K562 (cell line): ENCODE measurements around the gene HTR4. TPM values are rescaled to one million over a fixed set of nuclear protein-coding genes. Genes with fewer than 3 reads are reported as not detected.
"Not testable (repeated sequence)": the region's sequence is repeated elsewhere in the genome, so short reads cannot be mapped to it uniquely, and the experiment has no call there.

Source experiments
- ATAC-seq: fragments of 200-7000 bp; cut with Tn5 transposase; 3 replicates; pipeline ENCODE4 v1.9.1; 2020; ENCODE audit warnings: moderate library complexity
- BruUV-seq: library from RNA; stranded (reverse); fragments of 400-500 nt; replicated peaks from 2 replicates; lab custom pipeline; 2021; lab: Mats Ljungman, UMichigan
- CTCF ChIA-PET: fragments of 300-600 bp; formaldehyde crosslinking; extraction: SDS; loops from one replicate; lab custom pipeline; 2021; ENCODE audit warnings: low intra/inter-chr PET ratio; lab: Yijun Ruan, JAX
- POLR2A ChIA-PET: fragments of 300-600, 350-650 bp; sonication (Branson Sonifier 250); formaldehyde crosslinking; extraction: SDS; loops from one replicate; lab custom pipeline; 2021; ENCODE audit warnings: antibody characterized with exemption, inconsistent platforms; lab: Yijun Ruan, JAX
- DNase-seq, 4 experiments: peaks; one replicate each; pipeline versions ENCODE4 v3.0.0 to v3.0.0-alpha.2; 2011 to 2018; ENCODE audit warnings: low spot score in 3 of 4, mixed read lengths in 3 of 4; ENCODE audit errors: extremely low read depth in 1 of 4
- FAIRE-seq: peaks from 2 replicates; lab custom pipeline; 2011; peaks lifted over from hg19 to GRCh38; lab: Jason Lieb, UNC
- H2AFZ ChIP-seq: 2 replicates; pipeline ENCODE4 v1.6.0; 2011; ENCODE audit warnings: low read depth, low read length, control low read depth, inconsistent platforms
- H3K27ac ChIP-seq: fragments of 200-600 bp; 3 replicates; pipeline ENCODE4 v1.8.0; 2011; ENCODE audit warnings: low read depth, mild to moderate bottlenecking, control low read depth, inconsistent platforms, low read length, moderate library complexity, mixed read lengths; ENCODE audit errors: extremely low read depth
- H3K27me3 ChIP-seq, 2 experiments: fragments of 300-600 bp in 1 of 2; 2 replicates in 1 of 2; 3 replicates in 1 of 2; pipeline versions ENCODE4 v1.6.0 to v1.8.0; 2011; ENCODE audit warnings: inconsistent platforms in 2 of 2, low read length in 2 of 2, mild to moderate bottlenecking in 1 of 2, mixed read lengths in 1 of 2, moderate library complexity in 1 of 2; ENCODE audit not compliant: control insufficient read depth in 2 of 2, insufficient read depth in 2 of 2
- H3K36me3 ChIP-seq: fragments of 300-600 bp; 3 replicates; pipeline ENCODE4 v1.8.0; 2011; ENCODE audit warnings: mild to moderate bottlenecking, low read length, inconsistent platforms; ENCODE audit not compliant: control insufficient read depth, insufficient read depth
- H3K4me1 ChIP-seq, 2 experiments: fragments of 200-600 bp in 1 of 2; replicated peaks in 1 of 2; 2 replicates in 1 of 2; 3 replicates in 1 of 2; pipeline versions ENCODE4 v1.5.1 to v1.8.0; 2011; ENCODE audit warnings: inconsistent platforms in 2 of 2, low read length in 2 of 2, mild to moderate bottlenecking in 1 of 2, mixed read lengths in 1 of 2, moderate library complexity in 1 of 2; ENCODE audit not compliant: control insufficient read depth in 2 of 2, insufficient read depth in 2 of 2
- H3K4me2 ChIP-seq: 2 replicates; pipeline ENCODE4 v1.6.1; 2011; ENCODE audit warnings: low read length, control low read depth, inconsistent platforms, mixed read lengths; ENCODE audit not compliant: insufficient read depth
- H3K4me3 ChIP-seq: fragments of 200-600 bp; sonication (generic), shearing (Covaris generic); 2 replicates; pipeline ENCODE4 v1.5.1; 2016; ENCODE audit warnings: control low read depth, inconsistent platforms
- H3K79me2 ChIP-seq: fragments of 200-600 bp; 3 replicates; pipeline ENCODE4 v1.8.0; 2011; ENCODE audit warnings: low read length, inconsistent platforms; ENCODE audit not compliant: control insufficient read depth, insufficient read depth
- H3K9ac ChIP-seq, 2 experiments: 2 replicates each; pipeline versions ENCODE4 v1.6.0 to v1.6.1; 2011; ENCODE audit warnings: low read depth in 2 of 2, low read length in 2 of 2, control low read depth in 1 of 2, inconsistent platforms in 1 of 2, mild to moderate bottlenecking in 1 of 2, mixed read lengths in 1 of 2; ENCODE audit not compliant: insufficient read depth in 1 of 2
- H3K9me1 ChIP-seq: one replicate; pipeline ENCODE4 v1.6.0; 2011; ENCODE audit warnings: inconsistent platforms, mild to moderate bottlenecking, low read length, moderate library complexity; ENCODE audit not compliant: control insufficient read depth, insufficient read depth
- H3K9me3 ChIP-seq: replicated peaks from 2 replicates; pipeline ENCODE4 v1.5.1; 2011; ENCODE audit warnings: low read depth, low read length, inconsistent platforms; ENCODE audit not compliant: control insufficient read depth, insufficient read depth
- H4K20me1 ChIP-seq: replicated peaks from 2 replicates; pipeline ENCODE4 v1.6.1; 2011; ENCODE audit warnings: low read length, inconsistent platforms, mixed read lengths; ENCODE audit not compliant: control insufficient read depth, insufficient read depth
- E2F5 ChIP-seq: sonication (generic); formaldehyde crosslinking; IDR thresholded peaks from 2 replicates; pipeline ENCODE4 v1.8.0; 2022; ENCODE audit warnings: mild to moderate bottlenecking, missing genetic modification reagents
- ELK1 ChIP-seq: sonication (generic); formaldehyde crosslinking; IDR thresholded peaks from 2 replicates; pipeline ENCODE4 v1.8.1; 2022; ENCODE audit warnings: missing genetic modification reagents
- HBP1 ChIP-seq: fragments of 450-650 bp; formaldehyde crosslinking; IDR thresholded peaks from 2 replicates; pipeline ENCODE4 v1.4.0; 2022; ENCODE audit warnings: missing genetic modification characterization
- NR3C1 ChIP-seq: sonication (generic); formaldehyde crosslinking; IDR thresholded peaks from 2 replicates; pipeline ENCODE4 v1.8.1; 2022; ENCODE audit warnings: missing genetic modification reagents
- PML ChIP-seq: IDR thresholded peaks from 2 replicates; pipeline ENCODE4 v1.6.1; 2012; ENCODE audit warnings: low read length, inconsistent platforms
- SRSF3 ChIP-seq: fragments of 200-400 bp; formaldehyde crosslinking; IDR thresholded peaks from 2 replicates; pipeline ENCODE4 v1.6.1; 2016; ENCODE audit warnings: mild to moderate bottlenecking, low read length, moderate library complexity; ENCODE audit not compliant: insufficient read depth
- WGBS: fragments of 100-300 bp; shearing (Covaris generic); methylation state at CpG from one replicate; pipeline ENCODE4 v1.1.6; 2016; ENCODE audit warnings: low coverage, mixed read lengths; ENCODE audit not compliant: insufficient coverage; ENCODE audit errors: missing lambda C conversion rate; 5-methylcytosine and 5-hydroxymethylcytosine counted together
- in situ Hi-C: fragments of 300-500 bp; cut with MboI; formaldehyde crosslinking; loops from 4 replicates; pipeline ENCODE4 v1.15.0; 2018; ENCODE audit warnings: inconsistent platforms, mixed read lengths
- intact Hi-C: fragments of 100-400 bp; cut with micrococcal nuclease; formaldehyde crosslinking; loops from 2 replicates; pipeline ENCODE4 v1.14.2; 2022
- polyA plus RNA-seq, 8 experiments: library from polyadenylated mRNA; depleted of rRNA in 4 of 8; stranded (reverse) in 5 of 8; unstranded in 3 of 8; fragments of >200 nt; fragmentation: Nextera tagmentation in 2 of 8; fragmentation: Illumina TruSeq in 1 of 8; extraction: Ambion mirVana in 2 of 8; extraction: Trizol in 1 of 8; gene quantifications; 2 replicates each; pipeline versions ENCODE4 v1.2.1 to v1.2.3, GENCODE V29; 2011 to 2014; ENCODE audit warnings: inconsistent platforms in 1 of 8, missing spikeins in 1 of 8
- total RNA-seq, 7 experiments: library from RNA; depleted of rRNA in 6 of 7; stranded (reverse); fragments of >200 nt in 6 of 7; fragmentation: Illumina TruSeq in 2 of 7; extraction: Trizol in 2 of 7; gene quantifications; 2 replicates each; pipeline versions ENCODE4 v1.2.1 to v1.2.3, GENCODE V29; 2011 to 2021; ENCODE audit warnings: low replicate concordance in 1 of 7

HTR4 gene
- total and polyA plus RNA-seq, 9 of the 15 experiments (the other 6 are each of a cell fraction or from before 2014, with no cell fraction given), result 0.13 TPM; not detected in 8

GRCh38 chr5:148468746-148469145, 185.6 kb downstream of the HTR4 start:
- H3K4me1 ChIP-seq, ATAC-seq, H4K20me1 ChIP-seq, H2AFZ ChIP-seq, POLR2A ChIA-PET, H3K27me3 ChIP-seq, H3K9me3 ChIP-seq, H3K9ac ChIP-seq, BruUV-seq, CTCF ChIA-PET, FAIRE-seq, DNase-seq, H3K4me3 ChIP-seq, H3K36me3 ChIP-seq, H3K27ac ChIP-seq, intact Hi-C loops, H3K4me2 ChIP-seq, H3K9me1 ChIP-seq, H3K79me2 ChIP-seq, in situ Hi-C loops: not testable (repeated sequence)
- 11% methylated on average over 5 of the region's 5 CpGs for WGBS

GRCh38 chr5:148467958-148468357, 186.4 kb downstream of the HTR4 start:
- 25% methylated on average over 1 of the region's 1 CpG for WGBS
- no peak for FAIRE-seq
- TF ChIP-seq ELK1 (CRISPR knock-in tag) (no peak), NR3C1 (CRISPR knock-in tag) (no peak), SRSF3 (no peak), HBP1 (no peak), PML (no peak), E2F5 (CRISPR knock-in tag) (no peak)

More at GRCh38 chr5:148467958-148468357, 186.4 kb downstream of the HTR4 start:
- ChIA-PET POLR2A (no interaction called here), CTCF (no interaction called here)
- H3K4me3 ChIP-seq, result no peak overlapping the region
- no peak overlapping the region for H3K9ac ChIP-seq
- no peak overlapping the region for H3K4me2 ChIP-seq
- in situ Hi-C loops, result no loop called here
- H2AFZ ChIP-seq, result no peak overlapping the region
- no peaks in the 10 kb centered on the region for H3K27me3 ChIP-seq
- intact Hi-C loops, result no loop called here
- no peaks in the 10 kb centered on the region for H3K9me3 ChIP-seq
- H3K4me1 ChIP-seq, result no peaks in the 10 kb centered on the region
- no peaks in the 10 kb centered on the region for H3K9me1 ChIP-seq
- no peak for ATAC-seq
- DNase-seq, result no peak
- H4K20me1 ChIP-seq, result no peaks in the 10 kb centered on the region
- H3K27ac ChIP-seq, result no peak overlapping the region
- H3K36me3 ChIP-seq, result no peaks in the 10 kb centered on the region
- H3K79me2 ChIP-seq, result no peaks in the 10 kb centered on the region
- BruUV-seq, result no TSS peak
